ENCODE results near the gene UHRF1. TPM values are rescaled to one million over a fixed set of nuclear protein-coding genes. Genes with fewer than 3 reads are reported as not detected.

Gene UHRF1
- total RNA-seq = 100 to 1,000 TPM; 173 to 180 TPM

DNA sequence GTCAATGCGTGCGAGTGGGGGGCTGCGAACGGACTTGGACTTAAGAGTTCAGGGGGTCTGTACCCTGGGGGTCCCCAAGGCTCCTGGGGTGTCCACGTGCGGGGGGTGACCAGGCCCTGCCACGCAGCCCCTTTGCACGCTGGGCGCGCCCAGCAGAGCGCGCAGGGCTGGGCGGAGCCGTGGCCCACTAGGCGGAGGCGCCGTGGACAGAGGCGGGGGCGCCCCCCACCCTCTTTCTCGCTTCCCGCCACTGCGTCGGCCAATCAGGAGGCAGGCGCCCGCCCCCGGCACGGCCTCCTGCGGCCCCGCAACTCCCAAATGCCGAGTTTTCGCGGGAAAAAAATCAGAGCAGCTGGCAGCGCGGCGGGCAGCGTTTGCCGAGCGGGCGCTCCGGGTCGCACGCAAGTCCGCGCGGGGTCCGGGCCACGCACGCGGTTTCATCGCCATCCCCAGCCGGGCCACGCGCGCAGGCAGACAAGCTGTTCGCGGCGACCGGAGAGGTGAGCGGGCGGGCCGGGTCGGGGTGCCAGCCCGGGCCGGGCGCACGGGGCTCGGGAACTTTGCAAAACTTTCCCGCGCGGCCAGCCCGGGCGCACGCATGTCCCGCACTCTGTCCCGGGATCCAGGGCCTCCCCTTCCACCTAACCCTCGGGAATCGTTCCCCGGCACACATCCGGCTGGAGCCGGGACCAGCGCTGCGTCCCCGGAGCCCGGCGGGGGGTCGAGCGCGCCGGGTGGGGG is at the start of gene UHRF1:
TSS of gene UHRF1 (plus strand) at position 346 of the 741 bp plus-strand sequence. CDS start 1,385 bp downstream, outside the sequence.
- peak; percentile 76 for DNase-seq
- H3K36me3 Mint-ChIP-seq (ENCODE audit: low read depth) = peaks cover 40% of the 10 kb centered on the region
- no peaks in the 10 kb centered on the region for H3K27me3 Mint-ChIP-seq (ENCODE audit: low read depth)
- H3K9me3 Mint-ChIP-seq (ENCODE audit: insufficient read depth) = no peaks in the 10 kb centered on the region
- peak within 1 kb of the TSS; percentile 84 for H3K27ac Mint-ChIP-seq
- H3K4me3 Mint-ChIP-seq = peak within 1 kb of the TSS; percentile 79
- H3K4me1 Mint-ChIP-seq (ENCODE audit: low read depth) = peaks cover 38% of the 10 kb centered on the region
- ChIA-PET CTCF (interaction anchor here (6.5 kb wide), 1 partner anchor 98 kb away, joined by 94 read pairs; no protein-coding TSS in a partner anchor), POLR2A (no interaction called here)
- ATAC-seq = peak; percentile 29

- Mint-ChIP-seq H3K36me3 (ENCODE audit: low read depth) (peaks cover 3% of the 10 kb centered on the region), H3K27ac (no peak overlapping the region), H3K27me3 (ENCODE audit: low read depth) (no peaks in the 10 kb centered on the region), H3K9me3 (ENCODE audit: insufficient read depth) (no peaks in the 10 kb centered on the region), H3K4me3 (no peak overlapping the region), H3K4me1 (ENCODE audit: low read depth) (peaks cover 2% of the 10 kb centered on the region)
- CTCF ChIA-PET = no interaction called here
- DNase-seq (no peak), ATAC-seq (no peak)
- POLR2A ChIA-PET = no interaction called here
These were observed 49.6 kb upstream of the UHRF1 start for GRCh38 chr19:4859697-4860096.

- H3K27ac Mint-ChIP-seq = no peak overlapping the region
- DNase-seq (no peak), ATAC-seq (no peak)
- peaks cover 2% of the 10 kb centered on the region for H3K4me1 Mint-ChIP-seq (ENCODE audit: low read depth)
- no peaks in the 10 kb centered on the region for H3K27me3 Mint-ChIP-seq (ENCODE audit: low read depth)
- no peak overlapping the region for H3K4me3 Mint-ChIP-seq
- POLR2A ChIA-PET = no interaction called here
- H3K9me3 Mint-ChIP-seq (ENCODE audit: insufficient read depth) = no peaks in the 10 kb centered on the region
- CTCF ChIA-PET = no interaction called here
- no peaks in the 10 kb centered on the region for H3K36me3 Mint-ChIP-seq (ENCODE audit: low read depth)
These were observed 48.2 kb upstream of the UHRF1 start for GRCh38 chr19:4861147-4861546.

DNA sequence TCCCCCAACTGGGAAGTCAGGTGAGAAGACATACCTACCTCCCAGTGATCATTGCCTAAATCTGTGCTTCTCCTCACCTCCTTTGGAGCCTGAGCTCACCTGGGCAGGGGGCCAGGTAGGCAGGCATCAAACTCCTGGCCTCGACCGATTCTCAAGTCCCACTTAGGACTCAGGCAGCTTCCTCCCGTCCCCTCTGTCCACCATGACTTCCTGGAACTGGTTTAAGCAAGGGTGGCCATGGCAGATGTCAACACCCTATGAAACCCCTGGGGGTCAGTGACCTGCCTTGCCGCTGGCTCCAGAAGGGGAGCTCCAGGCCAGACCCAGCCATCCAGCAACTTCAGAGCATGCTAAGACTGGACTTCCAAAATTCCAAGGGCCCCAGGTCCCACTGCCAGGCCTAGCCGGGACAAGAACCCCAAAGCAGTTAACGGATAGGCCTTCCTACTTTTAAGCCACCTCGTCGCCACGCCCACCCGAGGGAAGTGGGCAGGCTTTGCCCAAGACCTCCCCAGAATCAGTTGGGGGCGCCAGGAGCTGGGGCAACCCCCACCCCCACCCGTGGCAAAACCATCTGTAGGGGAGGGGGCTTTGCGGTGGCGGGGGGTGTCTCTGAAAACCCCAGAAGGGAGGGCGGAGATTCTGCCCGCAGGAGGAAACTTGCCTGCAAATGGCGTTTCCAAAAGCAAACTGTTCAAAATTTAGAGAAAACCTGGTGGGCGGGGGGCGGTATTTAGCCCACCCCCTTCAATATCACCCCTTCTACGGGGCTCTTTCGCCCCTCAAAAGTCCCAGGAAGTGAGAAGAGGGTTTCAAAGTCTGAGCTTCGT is 42.5 kb upstream of the UHRF1 start:
- peak overlapping the region; percentile 60 for H3K27ac Mint-ChIP-seq
- CTCF ChIA-PET = interaction anchor here (1.0 to 8.6 kb wide), 5 partner anchors 15 to 163 kb away, joined by 3 to 165 read pairs (median 8); no protein-coding TSS in a partner anchor
- H3K27me3 Mint-ChIP-seq (ENCODE audit: low read depth) = peaks cover 2% of the 10 kb centered on the region
- DNase-seq = peak; percentile 57
- ATAC-seq = no peak
- POLR2A ChIA-PET = interaction anchor here (0.6 to 1.3 kb wide), 5 partner anchors 45 to 1595 kb away, joined by 3 to 6 read pairs (median 4); partner anchors contain the start of gene FEM1A
- no peaks in the 10 kb centered on the region for H3K36me3 Mint-ChIP-seq (ENCODE audit: low read depth)
- no peaks in the 10 kb centered on the region for H3K9me3 Mint-ChIP-seq (ENCODE audit: insufficient read depth)
- peak overlapping the region; percentile 79 for H3K4me3 Mint-ChIP-seq
- H3K4me1 Mint-ChIP-seq (ENCODE audit: low read depth) = peaks cover 22% of the 10 kb centered on the region

GRCh38 chr19:4867534-4868285 is 41.6 kb upstream of the UHRF1 start, which contains the start of gene PLIN3:
PLIN3 (minus strand) TSS chr19:4867667; CDS start chr19:4861394, 6,273 bp downstream.
- peak; percentile 91 for ATAC-seq

DNA sequence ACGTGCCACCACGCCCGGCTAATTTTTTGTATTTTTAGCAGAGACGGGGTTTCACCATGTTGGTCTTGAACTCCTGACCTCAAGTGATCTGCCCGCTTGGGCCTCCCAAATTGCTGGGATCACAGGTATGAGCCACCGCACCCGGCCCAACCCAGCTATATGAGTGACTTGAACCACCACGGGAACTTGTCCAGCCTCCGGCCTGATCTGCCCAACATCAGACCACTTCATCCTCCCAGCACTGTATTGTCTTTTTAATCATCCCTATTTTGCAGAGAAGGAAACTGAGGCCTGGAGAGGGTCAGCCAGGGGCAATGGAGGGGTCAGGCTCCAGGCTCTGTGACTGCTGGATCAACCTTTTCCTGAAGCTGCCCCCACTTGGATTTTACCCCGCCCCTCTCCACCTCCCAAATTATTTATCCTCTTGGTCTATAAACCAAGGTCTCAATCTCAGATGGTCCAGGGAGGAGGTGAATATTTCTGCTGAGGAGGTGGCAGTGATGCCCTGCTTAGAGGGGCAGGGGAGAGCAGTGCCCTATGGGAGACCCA is 40.9 kb upstream of the UHRF1 start:
- Mint-ChIP-seq H3K27me3 (ENCODE audit: low read depth) (peaks cover 2% of the 10 kb centered on the region), H3K36me3 (ENCODE audit: low read depth) (no peaks in the 10 kb centered on the region), H3K4me1 (ENCODE audit: low read depth) (peaks cover 28% of the 10 kb centered on the region), H3K4me3 (peak overlapping the region; percentile 79), H3K27ac (peak overlapping the region; percentile 68), H3K9me3 (ENCODE audit: insufficient read depth) (no peaks in the 10 kb centered on the region)
- ChIA-PET CTCF (interaction anchor here (0.9 to 8.6 kb wide), 4 partner anchors 17 to 78 kb away, joined by 3 to 165 read pairs (median 3); no protein-coding TSS in a partner anchor), POLR2A (interaction anchor here (0.7 to 1.3 kb wide), 2 partner anchors 47 to 61 kb away, joined by 3 to 4 read pairs; no protein-coding TSS in a partner anchor)
- no peak for ATAC-seq
- no peak for DNase-seq

More at GRCh38 chr19:4867534-4868285, 41.6 kb upstream of the UHRF1 start, which contains the start of gene PLIN3:
- Mint-ChIP-seq H3K4me1 (ENCODE audit: low read depth) (peaks cover 26% of the 10 kb centered on the region), H3K27me3 (ENCODE audit: low read depth) (peaks cover 2% of the 10 kb centered on the region), H3K27ac (peak within 1 kb of the TSS; percentile 68), H3K36me3 (ENCODE audit: low read depth) (no peaks in the 10 kb centered on the region), H3K9me3 (ENCODE audit: insufficient read depth) (no peaks in the 10 kb centered on the region), H3K4me3 (peak within 1 kb of the TSS; percentile 79)
- DNase-seq = peak; percentile 94
- ChIA-PET POLR2A (interaction anchor here (0.6 to 1.3 kb wide), 6 partner anchors 44 to 1595 kb away, joined by 3 to 6 read pairs (median 4); partner anchors contain the start of gene FEM1A), CTCF (interaction anchor here (1.0 to 8.6 kb wide), 7 partner anchors 16 to 163 kb away, joined by 3 to 165 read pairs (median 4); no protein-coding TSS in a partner anchor)

- Mint-ChIP-seq H3K27me3 (ENCODE audit: low read depth) (peaks cover 8% of the 10 kb centered on the region), H3K4me1 (ENCODE audit: low read depth) (peaks cover 29% of the 10 kb centered on the region), H3K4me3 (no peak overlapping the region), H3K36me3 (ENCODE audit: low read depth) (no peaks in the 10 kb centered on the region), H3K9me3 (ENCODE audit: insufficient read depth) (no peaks in the 10 kb centered on the region), H3K27ac (no peak overlapping the region)
- POLR2A ChIA-PET = no interaction called here
- peak; percentile 43 for DNase-seq
- ATAC-seq = no peak
- CTCF ChIA-PET = interaction anchor here (0.7 to 8.6 kb wide), 4 partner anchors 15 to 160 kb away, joined by 3 to 165 read pairs (median 10); no protein-coding TSS in a partner anchor
These were observed 39.1 kb upstream of the UHRF1 start for GRCh38 chr19:4870025-4870700.

DNA sequence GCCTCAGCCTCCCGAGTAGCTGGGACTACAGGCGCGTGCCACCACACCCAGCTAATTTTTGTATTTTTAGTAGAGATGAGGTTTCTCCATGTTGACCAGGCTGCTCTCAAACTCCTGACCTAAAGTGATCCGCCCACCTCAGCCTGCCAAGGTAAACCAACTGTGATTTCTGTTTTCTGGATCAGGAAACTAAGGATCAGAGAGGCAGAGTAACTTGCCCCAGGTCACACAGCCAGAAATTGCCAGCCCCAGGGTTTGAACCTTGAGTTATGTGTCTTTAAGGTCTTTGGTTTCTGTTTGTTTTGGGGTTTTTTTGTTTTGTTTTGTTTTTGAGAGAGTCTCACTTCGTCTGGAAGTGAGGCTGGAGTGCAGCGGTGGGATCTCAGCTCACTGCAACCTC is 37.6 kb upstream of the UHRF1 start:
- peaks cover 8% of the 10 kb centered on the region for H3K27me3 Mint-ChIP-seq (ENCODE audit: low read depth)
- H3K4me3 Mint-ChIP-seq = no peak overlapping the region
- ATAC-seq = no peak
- H3K4me1 Mint-ChIP-seq (ENCODE audit: low read depth) = peaks cover 25% of the 10 kb centered on the region
- no peaks in the 10 kb centered on the region for H3K36me3 Mint-ChIP-seq (ENCODE audit: low read depth)
- POLR2A ChIA-PET = no interaction called here
- no peak overlapping the region for H3K27ac Mint-ChIP-seq
- DNase-seq = no peak
- H3K9me3 Mint-ChIP-seq (ENCODE audit: insufficient read depth) = no peaks in the 10 kb centered on the region
- CTCF ChIA-PET = interaction anchor here (1.4 to 8.6 kb wide), 5 partner anchors 30 to 159 kb away, joined by 3 to 165 read pairs (median 15); no protein-coding TSS in a partner anchor

GRCh38 chr19:4873930-4874329 is 35.4 kb upstream of the UHRF1 start:
- Mint-ChIP-seq H3K4me3 (no peak overlapping the region), H3K27me3 (ENCODE audit: low read depth) (peaks cover 8% of the 10 kb centered on the region)
- CTCF ChIA-PET = interaction anchor here (1.0 to 8.6 kb wide), 5 partner anchors 9 to 157 kb away, joined by 3 to 165 read pairs (median 4); no protein-coding TSS in a partner anchor

DNA sequence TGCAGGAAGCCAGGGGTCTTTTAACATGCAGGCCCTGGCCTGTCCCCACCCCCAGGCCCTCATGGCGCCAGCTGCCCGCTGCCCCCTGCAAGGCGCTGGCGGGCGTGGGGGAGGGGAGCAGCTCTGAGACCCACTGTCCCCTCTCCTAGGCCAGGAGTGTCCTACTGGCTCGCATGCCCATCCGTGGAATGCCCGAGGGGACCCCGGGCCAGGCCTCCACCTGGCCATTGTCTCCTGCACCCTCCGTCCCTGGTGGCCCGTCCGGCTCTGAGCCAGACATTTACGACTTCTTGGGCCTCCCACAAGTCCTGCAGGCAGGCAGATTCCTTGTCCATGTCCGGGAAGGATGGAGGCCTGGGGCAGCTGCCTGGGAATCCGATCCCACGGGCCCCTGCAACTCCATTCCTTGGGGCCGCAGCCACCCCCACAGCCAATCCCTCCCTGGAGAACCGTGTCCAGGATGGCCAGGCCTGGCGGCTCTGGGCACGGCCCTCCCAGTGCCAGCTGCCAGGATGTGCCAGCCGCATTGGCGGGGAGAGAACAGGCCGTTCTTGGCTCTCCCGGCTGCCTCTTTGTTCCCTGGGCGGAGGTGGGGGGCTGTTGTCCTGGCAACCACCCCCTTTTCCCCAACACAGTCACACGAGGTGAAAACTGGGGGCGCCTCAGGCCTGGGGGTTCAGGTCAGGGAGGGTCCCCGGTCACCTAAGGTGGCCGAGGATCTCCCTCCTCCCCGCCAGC is 31.4 kb upstream of the UHRF1 start:
- Mint-ChIP-seq H3K4me3 (no peak overlapping the region), H3K27ac (no peak overlapping the region), H3K36me3 (ENCODE audit: low read depth) (no peaks in the 10 kb centered on the region), H3K27me3 (ENCODE audit: low read depth) (peaks cover 5% of the 10 kb centered on the region), H3K9me3 (ENCODE audit: insufficient read depth) (no peaks in the 10 kb centered on the region), H3K4me1 (ENCODE audit: low read depth) (peaks cover 9% of the 10 kb centered on the region)
- ATAC-seq = no peak
- CTCF ChIA-PET = no interaction called here
- no peak for DNase-seq
- POLR2A ChIA-PET = no interaction called here

More at GRCh38 chr19:4873930-4874329, 35.4 kb upstream of the UHRF1 start:
- H3K4me1 Mint-ChIP-seq (ENCODE audit: low read depth) = peaks cover 24% of the 10 kb centered on the region
- no peak overlapping the region for H3K27ac Mint-ChIP-seq
- no peaks in the 10 kb centered on the region for H3K9me3 Mint-ChIP-seq (ENCODE audit: insufficient read depth)
- H3K36me3 Mint-ChIP-seq (ENCODE audit: low read depth) = no peaks in the 10 kb centered on the region
- DNase-seq (no peak), ATAC-seq (no peak)
- POLR2A ChIA-PET = interaction anchor here (2.0 kb wide), 1 partner anchor 38 kb away, joined by 9 read pairs; no protein-coding TSS in a partner anchor

Data from activated CD8-positive, alpha-beta T cell treated with anti-CD3 and anti-CD28 coated beads, Interleukin-2, amount 10 ng/mL, durations not matched to agents 7 days and 5 days (primary cell).